KOPT-K1 (cell line): Measurements from ENCODE around the gene ZBTB40.

ENCODE experiments used
- H3K27ac ChIP-seq: fragments of 200-600 bp; sonication (generic); 2 replicates; pipeline ENCODE4 v1.5.1; 2016; ENCODE audit warnings: antibody characterized with exemption, mild to moderate bottlenecking, low read depth, low read length; ENCODE audit not compliant: poor library complexity, severe bottlenecking
- H3K36me3 ChIP-seq: fragments of 200-600 bp; sonication (generic); 2 replicates; pipeline ENCODE4 v1.5.1; 2017; ENCODE audit warnings: antibody characterized with exemption, mild to moderate bottlenecking, low read length, moderate library complexity; ENCODE audit not compliant: insufficient read depth
- H3K9me3 ChIP-seq: fragments of 200-600 bp; sonication (generic); 2 replicates; pipeline ENCODE4 v1.5.1; 2017; ENCODE audit warnings: antibody characterized with exemption, low read length, mild to moderate bottlenecking; ENCODE audit not compliant: insufficient read depth, poor library complexity, severe bottlenecking

The ZBTB40 gene

DNA sequence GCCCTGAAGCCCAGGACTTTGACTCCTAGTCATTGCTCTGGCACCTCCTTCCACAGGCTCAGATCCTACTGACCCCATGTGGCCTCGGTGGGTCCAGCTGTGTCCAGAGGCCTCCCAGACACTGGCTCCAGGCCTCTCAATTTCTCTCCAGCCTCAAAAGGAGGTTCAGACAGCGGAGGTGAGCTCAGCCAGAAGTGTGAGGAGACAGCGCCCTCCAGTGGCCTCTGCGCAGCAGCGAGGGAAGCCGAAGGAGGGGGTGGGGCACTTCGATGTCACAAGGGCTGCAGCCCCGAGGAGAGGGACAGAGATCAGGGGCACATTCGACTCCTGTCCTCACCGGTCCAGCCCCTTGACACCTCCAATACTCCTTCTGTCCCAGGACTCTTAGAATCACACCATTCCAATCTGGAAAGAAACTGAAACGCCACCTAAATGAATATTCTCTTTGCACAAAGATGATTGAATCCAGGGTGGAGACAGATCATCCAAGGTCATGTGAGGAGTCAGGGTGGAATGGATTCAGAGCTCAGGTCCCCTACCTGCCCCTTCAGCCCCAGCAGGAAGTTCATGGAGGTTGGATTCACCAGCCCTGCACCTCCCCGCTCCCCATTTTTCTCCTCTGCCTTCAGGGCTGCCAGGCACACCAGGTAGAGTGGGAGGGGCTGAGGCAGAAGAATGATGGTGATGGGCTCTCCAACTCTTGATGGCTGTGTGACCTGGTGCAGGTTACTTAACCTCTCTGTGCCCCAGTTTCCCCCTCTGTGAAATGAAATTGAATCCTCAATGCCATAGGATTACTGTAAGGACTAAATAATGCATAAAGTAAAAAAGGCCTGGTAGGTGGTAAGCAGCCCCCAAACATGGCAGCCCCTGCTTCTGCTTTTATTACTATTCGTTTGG lies 34.8 kb upstream of the ZBTB40 start:
- Histone ChIP-seq H3K9me3 (no peaks in the 10 kb centered on the region), H3K27ac (no peak overlapping the region), H3K36me3 (no peaks in the 10 kb centered on the region)

DNA sequence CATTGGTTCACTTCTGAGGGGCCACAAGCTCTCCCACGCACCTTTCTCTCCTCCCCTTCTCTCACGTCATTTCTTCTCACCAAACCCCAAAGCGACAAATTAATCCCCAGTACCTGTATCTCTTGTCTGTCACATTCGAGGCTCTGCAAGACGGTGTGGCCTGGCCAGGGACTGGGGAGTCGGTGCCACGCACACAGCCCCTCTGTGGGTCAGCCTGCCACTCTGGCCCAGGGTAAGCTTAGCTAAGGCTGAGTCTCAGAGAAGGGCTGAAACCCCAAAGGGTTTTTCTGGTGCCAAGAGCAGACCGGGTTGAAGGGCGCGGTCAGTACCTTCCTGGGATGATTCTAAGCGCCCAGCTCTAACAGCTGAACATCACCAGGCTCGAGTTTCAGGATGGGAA lies 34.2 kb upstream of the ZBTB40 start:
- Histone ChIP-seq H3K27ac (no peak overlapping the region), H3K36me3 (no peaks in the 10 kb centered on the region), H3K9me3 (no peaks in the 10 kb centered on the region)

DNA sequence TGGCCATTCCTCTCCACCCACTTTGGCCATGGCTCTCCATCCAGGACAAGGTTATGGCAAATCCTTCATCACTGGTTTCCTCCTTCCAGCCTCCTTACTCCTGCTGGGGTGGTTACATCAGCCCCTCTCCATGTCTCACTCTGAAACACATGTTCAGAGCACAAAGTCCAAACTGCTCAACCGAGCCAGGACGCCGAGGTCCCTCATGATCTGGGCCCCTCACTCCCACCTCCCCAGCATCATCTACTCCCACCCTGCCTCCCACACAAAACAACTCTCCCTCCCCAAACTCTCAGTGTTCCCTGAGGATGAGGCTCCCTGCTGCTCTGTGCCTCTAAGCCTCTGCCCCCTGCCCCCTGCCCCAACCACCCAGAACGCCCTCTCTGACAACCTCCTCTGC lies 33.3 kb upstream of the ZBTB40 start:
- no peaks in the 10 kb centered on the region for H3K9me3 ChIP-seq
- no peak overlapping the region for H3K27ac ChIP-seq
- H3K36me3 ChIP-seq, result no peaks in the 10 kb centered on the region

DNA sequence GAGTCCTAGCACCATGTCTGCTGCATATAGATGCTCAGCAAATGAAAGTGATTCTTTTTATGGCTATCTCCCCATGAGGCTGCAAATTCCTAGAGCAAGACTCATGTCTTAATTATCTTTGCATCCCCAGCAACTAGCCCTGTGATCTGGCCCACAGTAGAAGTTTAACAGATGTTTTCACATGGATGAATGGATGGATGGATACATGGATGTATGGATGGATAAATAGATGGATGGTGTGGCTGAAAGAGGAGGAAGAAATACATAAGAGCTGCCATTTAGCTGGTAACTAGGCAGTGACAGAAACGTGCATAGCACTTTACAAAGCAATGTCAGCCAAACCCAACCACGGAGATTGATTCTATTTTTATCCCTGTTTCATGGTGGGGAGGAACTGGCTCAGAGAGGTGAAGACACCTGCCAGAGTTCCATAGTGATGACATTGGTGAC lies 32.7 kb upstream of the ZBTB40 start:
- Histone ChIP-seq H3K9me3 (no peaks in the 10 kb centered on the region), H3K36me3 (no peaks in the 10 kb centered on the region), H3K27ac (no peak overlapping the region)

DNA sequence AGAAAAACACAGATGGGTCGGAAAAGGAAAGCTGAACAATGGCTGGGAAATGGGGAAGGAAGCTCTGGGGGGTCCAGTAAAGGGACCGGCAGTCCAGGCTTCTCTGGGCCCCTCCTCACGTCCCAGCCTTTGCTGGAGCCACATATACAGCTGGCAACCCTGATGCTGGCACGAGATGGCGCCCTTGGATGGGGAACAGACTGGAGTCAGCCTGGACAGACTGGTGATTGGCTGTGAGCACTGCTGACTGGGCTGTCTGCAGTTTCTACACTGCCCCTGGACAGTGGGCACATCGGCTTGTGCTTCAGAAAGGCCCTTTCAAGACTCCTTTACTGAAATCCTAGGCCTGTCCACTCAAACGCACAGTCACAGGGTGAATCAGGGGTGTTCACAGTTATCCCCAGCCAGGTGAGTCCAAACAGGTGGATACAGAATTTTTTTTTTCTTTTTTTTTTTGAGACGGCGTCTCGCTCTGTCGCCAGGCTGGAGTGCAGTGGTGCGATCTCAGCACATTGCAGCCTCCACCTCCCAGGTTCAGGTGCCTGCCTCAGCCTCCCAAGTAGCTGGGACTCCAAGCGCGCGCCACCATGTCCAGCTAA lies 31.1 kb upstream of the ZBTB40 start:
- no peaks in the 10 kb centered on the region for H3K9me3 ChIP-seq
- H3K27ac ChIP-seq, result no peak overlapping the region
- no peaks in the 10 kb centered on the region for H3K36me3 ChIP-seq

DNA sequence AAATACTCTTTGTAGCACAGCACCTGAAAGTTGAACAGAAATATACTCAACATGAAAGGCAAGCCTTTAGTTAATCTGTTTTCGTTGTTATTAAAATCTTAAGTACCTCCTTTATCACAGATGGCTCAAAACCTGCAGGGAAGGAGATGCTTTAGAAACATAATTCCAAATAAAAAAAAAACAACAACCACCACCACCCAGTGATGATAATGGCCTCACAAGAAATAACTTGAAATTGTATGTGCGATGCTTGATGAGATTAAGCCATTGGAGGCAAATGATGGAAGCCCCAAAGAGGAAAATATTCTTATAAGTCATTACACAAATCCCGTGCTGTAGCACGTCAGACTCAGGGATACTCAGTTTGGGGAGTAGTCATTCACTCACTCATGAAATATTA lies 24.9 kb upstream of the ZBTB40 start:
- H3K9me3 ChIP-seq, result peaks cover 4% of the 10 kb centered on the region
- no peaks in the 10 kb centered on the region for H3K36me3 ChIP-seq
- no peak overlapping the region for H3K27ac ChIP-seq

DNA sequence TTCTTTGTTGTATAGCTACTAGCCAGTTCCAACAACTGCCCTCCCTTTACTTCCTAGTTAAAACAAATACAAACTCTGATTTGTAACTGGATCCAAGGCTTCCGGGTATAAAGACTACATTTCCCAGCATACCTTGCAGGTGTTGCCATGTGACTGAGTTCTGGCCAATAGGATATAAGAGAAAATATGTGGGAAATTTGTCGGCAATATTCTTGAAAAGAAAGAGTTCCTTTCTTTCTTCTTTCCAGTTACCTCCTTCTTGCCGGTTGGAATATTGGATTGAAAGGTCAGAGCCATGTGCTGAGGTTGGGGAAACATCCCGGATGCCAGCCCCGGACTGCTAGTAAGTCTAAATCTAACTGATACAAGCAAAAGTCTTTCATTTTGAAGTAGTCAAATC lies 23.0 kb upstream of the ZBTB40 start:
- Histone ChIP-seq H3K9me3 (peaks cover 4% of the 10 kb centered on the region), H3K36me3 (no peaks in the 10 kb centered on the region), H3K27ac (no peak overlapping the region)

DNA sequence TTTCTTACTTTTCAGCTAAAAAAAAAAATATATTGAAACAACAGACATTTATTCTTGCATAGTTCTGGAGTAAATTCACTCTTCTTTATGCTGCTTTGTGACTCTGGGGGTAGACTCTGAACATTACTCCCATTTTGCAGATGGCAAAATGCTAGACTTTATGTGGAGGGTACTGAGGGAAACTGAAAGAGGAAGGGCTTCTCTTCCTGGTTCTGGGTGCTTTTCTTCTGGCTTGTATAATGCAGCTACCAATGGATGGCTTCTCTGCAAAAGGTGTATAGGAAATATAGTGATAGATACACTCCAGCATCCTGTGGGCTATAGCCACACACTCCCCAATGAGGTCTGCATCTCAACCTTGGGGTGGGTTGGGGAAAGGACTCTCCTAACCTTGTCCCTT lies 19.7 kb upstream of the ZBTB40 start:
- H3K9me3 ChIP-seq, result peaks cover 4% of the 10 kb centered on the region
- H3K36me3 ChIP-seq, result no peaks in the 10 kb centered on the region
- no peak overlapping the region for H3K27ac ChIP-seq

DNA sequence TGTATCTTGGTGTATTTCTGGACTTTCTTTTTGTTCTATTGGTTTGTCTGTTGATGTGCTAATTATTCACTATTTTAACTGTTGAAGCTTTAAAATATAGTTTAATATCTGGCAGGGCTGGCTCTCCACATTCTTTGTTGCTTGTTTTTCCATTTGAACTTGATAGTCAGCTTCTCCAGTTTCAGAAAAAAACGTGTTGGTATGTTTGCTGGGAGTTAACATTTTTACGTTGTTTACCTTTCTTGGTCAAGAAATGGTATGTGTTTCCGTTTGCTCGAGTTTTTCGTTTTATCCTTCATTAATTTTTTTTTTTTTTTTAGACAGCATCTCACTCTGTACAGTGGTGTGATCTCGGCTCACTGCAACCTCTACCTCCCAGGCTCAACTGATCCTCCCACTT lies 16.9 kb upstream of the ZBTB40 start:
- H3K9me3 ChIP-seq, result peaks cover 6% of the 10 kb centered on the region
- no peak overlapping the region for H3K27ac ChIP-seq
- no peaks in the 10 kb centered on the region for H3K36me3 ChIP-seq

DNA sequence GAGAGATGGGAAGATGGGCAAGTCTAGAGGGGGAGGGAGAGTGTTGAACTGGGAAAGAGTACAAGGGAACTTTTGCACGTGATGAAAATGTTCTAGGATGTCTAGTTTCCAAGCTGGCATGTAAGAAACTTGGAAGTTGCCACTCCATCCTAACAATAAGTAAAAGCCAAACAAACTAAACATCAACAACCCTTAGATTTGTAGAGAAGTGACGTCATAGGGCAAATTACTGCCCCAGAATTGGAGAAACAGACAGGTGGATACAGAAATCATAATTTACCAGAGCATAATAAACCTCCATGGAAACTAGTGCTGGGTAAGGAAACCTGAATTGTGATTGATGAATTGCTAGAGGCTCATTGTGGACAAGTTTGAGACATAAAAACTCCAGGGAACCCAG lies 14.7 kb upstream of the ZBTB40 start:
- peaks cover 21% of the 10 kb centered on the region for H3K9me3 ChIP-seq
- no peaks in the 10 kb centered on the region for H3K36me3 ChIP-seq
- no peak overlapping the region for H3K27ac ChIP-seq

DNA sequence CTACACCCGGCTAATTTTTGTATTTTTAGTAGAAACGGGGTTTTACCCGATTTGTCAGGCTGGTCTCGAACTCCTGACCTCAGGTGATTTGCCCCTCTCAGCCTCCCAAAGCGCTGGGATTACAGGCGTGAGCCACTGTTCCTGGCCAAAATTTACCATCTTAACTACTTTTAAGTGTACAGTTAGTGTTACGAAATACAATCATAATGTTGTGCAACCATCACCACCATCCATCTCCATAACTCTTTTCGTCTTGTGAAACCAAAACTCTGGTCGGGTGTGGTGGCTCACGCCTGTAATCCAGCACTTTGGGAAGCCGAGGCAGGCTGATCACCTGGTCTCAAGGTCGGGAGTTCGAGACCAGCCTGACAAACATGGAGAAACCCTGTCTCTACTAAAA lies 14.1 kb upstream of the ZBTB40 start:
- no peak overlapping the region for H3K27ac ChIP-seq
- H3K36me3 ChIP-seq, result no peaks in the 10 kb centered on the region

DNA sequence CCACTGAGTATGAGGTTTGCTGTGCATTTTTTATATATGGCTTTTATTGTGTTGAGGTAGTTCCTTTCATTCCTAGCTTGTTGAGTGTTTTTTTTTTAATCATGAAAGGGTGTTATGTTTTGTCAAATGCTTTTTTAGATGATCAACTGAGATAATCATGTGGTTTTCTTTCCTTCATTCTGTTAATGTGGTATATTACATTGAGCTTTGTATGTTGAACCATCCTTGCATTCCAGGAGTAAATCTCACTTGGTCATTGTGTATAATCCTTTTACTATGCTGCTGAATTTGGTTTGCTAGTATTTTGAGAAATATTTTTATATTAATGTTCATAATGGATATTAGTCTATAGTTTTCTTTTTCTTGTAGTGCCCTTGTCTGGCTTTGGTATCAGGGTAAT lies 11.1 kb upstream of the ZBTB40 start:
- H3K36me3 ChIP-seq, result no peaks in the 10 kb centered on the region
- peaks cover 32% of the 10 kb centered on the region for H3K9me3 ChIP-seq
- H3K27ac ChIP-seq, result no peak overlapping the region

More for the DNA sequence above, 14.1 kb upstream of the ZBTB40 start:
- peaks cover 21% of the 10 kb centered on the region for H3K9me3 ChIP-seq

DNA sequence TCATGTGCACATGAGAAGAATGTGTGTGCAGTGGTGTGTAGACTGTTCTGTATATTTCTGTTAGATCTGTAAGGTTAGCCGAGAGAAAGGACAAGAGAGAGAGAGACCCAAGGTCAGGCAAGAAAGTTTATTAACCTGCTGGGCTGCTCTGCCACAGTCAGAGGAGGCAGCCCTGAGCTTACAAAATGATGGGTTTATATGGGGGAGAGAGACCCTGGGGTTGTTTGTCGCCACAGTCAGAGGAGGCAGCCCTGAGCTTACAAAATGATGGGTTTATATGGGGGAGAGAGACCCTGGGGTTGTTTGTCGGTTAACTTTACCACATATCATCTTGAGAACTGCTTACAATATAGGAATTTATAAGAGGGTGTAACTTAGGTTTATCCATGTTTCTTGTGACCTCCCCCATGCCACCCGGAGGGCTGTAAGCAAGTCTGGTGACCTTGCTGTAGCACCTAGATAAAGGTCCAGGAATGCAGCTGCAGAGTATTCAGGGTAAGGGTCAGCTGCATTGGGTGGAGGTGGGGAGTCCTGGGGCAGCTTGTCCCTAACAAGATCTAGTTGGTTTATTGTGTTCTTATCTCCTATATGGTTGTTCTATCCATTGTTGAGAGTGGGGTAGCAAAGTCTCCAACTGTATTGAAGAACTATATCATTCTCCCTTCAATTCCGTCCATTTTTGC lies 9.3 kb upstream of the ZBTB40 start:
- Histone ChIP-seq H3K9me3 (peaks cover 32% of the 10 kb centered on the region), H3K36me3 (no peaks in the 10 kb centered on the region), H3K27ac (no peak overlapping the region)

DNA sequence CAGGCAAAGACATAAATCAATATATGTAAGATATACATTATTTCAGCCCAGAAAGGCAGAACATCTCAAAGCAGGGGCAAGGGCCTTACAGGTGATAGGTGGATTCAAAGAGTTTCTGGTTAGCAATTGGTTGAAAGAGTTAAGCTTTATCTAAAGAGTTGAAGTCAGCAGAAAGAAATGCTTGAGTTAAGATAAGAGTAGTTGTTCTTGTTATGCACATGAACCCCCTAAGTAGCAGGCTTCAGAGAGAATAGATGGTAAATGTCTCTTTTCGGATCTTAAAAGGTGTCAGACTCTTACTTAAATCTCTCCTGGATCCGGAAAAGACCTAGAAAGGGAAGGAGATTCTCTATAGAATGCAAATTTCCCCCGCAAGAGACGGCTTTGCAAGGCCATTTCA lies 8.3 kb upstream of the ZBTB40 start:
- Histone ChIP-seq H3K9me3 (peaks cover 32% of the 10 kb centered on the region), H3K27ac (no peak overlapping the region), H3K36me3 (no peaks in the 10 kb centered on the region)

DNA sequence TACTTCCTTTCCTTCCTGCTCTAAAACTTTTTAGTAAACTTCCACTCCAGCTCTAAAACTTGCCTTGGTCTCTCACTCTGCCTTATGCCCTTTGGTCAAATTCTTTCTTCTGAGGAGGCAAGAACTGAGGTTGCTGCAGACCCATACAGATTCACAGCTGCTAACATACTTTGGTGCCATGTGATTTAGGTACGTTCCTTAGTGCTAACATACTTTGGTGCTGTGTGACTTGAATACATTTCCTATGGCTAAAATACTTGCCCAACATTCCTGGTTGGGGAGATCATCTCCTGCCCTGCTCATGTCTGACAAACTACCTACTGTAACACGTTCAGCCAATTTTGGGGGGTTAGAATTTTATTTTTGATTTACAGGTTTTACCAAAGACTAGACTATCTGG lies 6.8 kb upstream of the ZBTB40 start:
- Histone ChIP-seq H3K27ac (no peak overlapping the region), H3K9me3 (peaks cover 25% of the 10 kb centered on the region), H3K36me3 (no peaks in the 10 kb centered on the region)
